Activated CD8-positive, alpha-beta T cell treated with anti-CD3 and anti-CD28 coated beads for 36 hours (primary cell): ENCODE measurements around the gene NUDT19. TPM values are rescaled to one million over a fixed set of nuclear protein-coding genes. Genes with fewer than 3 reads are reported as not detected.
"Not testable (repeated sequence)": the region's sequence is repeated elsewhere in the genome, so short reads cannot be mapped to it uniquely, and the experiment has no call there.

Experiments
- ATAC-seq: fragments of 200-7000 bp; cut with Tn5 transposase; one replicate; pipeline ENCODE4 v1.10.0; 2021; ENCODE audit warnings: mild to moderate bottlenecking, moderate library complexity
- CTCF ChIA-PET: fragments of 350-600 bp; sonication (Branson Sonifier 250); formaldehyde crosslinking; loops from one replicate; lab custom pipeline; 2021; ENCODE audit warnings: antibody characterized with exemption; lab: Charles Lee
- POLR2A ChIA-PET: fragments of 350-600 bp; sonication (Branson Sonifier 250); formaldehyde crosslinking; loops from one replicate; lab custom pipeline; 2021; ENCODE audit warnings: antibody characterized with exemption; lab: Charles Lee
- DNase-seq: peaks from one replicate; pipeline ENCODE4 v3.0.0-alpha.2; 2020
- H3K27ac Mint-ChIP-seq: one replicate; pipeline ENCODE4 v1.8.0; 2021; ENCODE audit warnings: mild to moderate bottlenecking, mixed read lengths
- H3K27me3 Mint-ChIP-seq: one replicate; pipeline ENCODE4 v1.8.0; 2021; ENCODE audit warnings: mixed read lengths
- H3K36me3 Mint-ChIP-seq: one replicate; pipeline ENCODE4 v1.8.0; 2021; ENCODE audit warnings: low read depth, mixed read lengths
- H3K4me1 Mint-ChIP-seq: one replicate; pipeline ENCODE4 v1.8.0; 2021; ENCODE audit warnings: low read depth, mixed read lengths
- H3K4me3 Mint-ChIP-seq: one replicate; pipeline ENCODE4 v1.8.0; 2021; ENCODE audit warnings: mild to moderate bottlenecking, moderate library complexity, mixed read lengths
- H3K9me3 Mint-ChIP-seq: one replicate; pipeline ENCODE4 v1.8.0; 2021; ENCODE audit warnings: mixed read lengths
- CTCF ChIP-seq: fragments of 200-600 bp; IDR thresholded peaks from one replicate; pipeline ENCODE4 v1.8.0; 2022; ENCODE audit warnings: antibody characterized with exemption, mild to moderate bottlenecking
- intact Hi-C: fragments of 100-400 bp; cut with micrococcal nuclease; formaldehyde crosslinking; loops from one replicate; pipeline ENCODE4 v1.10.0; 2022
- total RNA-seq, 2 experiments: library from RNA; stranded (reverse); gene quantifications; one replicate each; pipeline ENCODE4 v1.2.3, GENCODE V29; 2021

Gene NUDT19
- total RNA-seq, 2 experiments from 2014 or later = 16.1 to 17.5 TPM

GRCh38 chr19:32692727-32693061 is 1.1 kb downstream of the NUDT19 start:
- Mint-ChIP-seq H3K36me3 (peaks cover 50% of the 10 kb centered on the region), H3K4me3 (peak overlapping the region; percentile 82), H3K4me1 (peaks cover 61% of the 10 kb centered on the region), H3K27me3 (no peaks in the 10 kb centered on the region), H3K27ac (peak overlapping the region; percentile 87), H3K9me3 (peaks cover 6% of the 10 kb centered on the region)
- POLR2A ChIA-PET = interaction anchor here (0.6 to 1.6 kb wide), 8 partner anchors 11 to 95 kb away, joined by 3 to 14 read pairs (median 3); partner anchors contain the start of gene RGS9BP
- ATAC-seq = no peak
- intact Hi-C loops = no loop called here
- no peak for TF ChIP-seq CTCF
- CTCF ChIA-PET = interaction anchor here (1.0 kb wide), 1 partner anchor 283 kb away, joined by 3 read pairs; no protein-coding TSS in a partner anchor
- peak; percentile 34 for DNase-seq

GRCh38 chr19:32693151-32694108 is 1.8 kb downstream of the NUDT19 start:
- DNase-seq = peak; percentile 77
- H3K27me3 Mint-ChIP-seq, intact Hi-C loops, H3K9me3 Mint-ChIP-seq: not testable (repeated sequence)
- H3K4me3 Mint-ChIP-seq = peak overlapping the region; percentile 82
- ChIA-PET CTCF (interaction anchor here (1.0 kb wide), 1 partner anchor 282 kb away, joined by 3 read pairs; no protein-coding TSS in a partner anchor), POLR2A (interaction anchor here (0.6 to 1.6 kb wide), 11 partner anchors 10 to 384 kb away, joined by 3 to 14 read pairs (median 3); partner anchors contain the start of gene RGS9BP)
- H3K4me1 Mint-ChIP-seq = peaks cover 65% of the 10 kb centered on the region
- peak overlapping the region; percentile 87 for H3K27ac Mint-ChIP-seq
- H3K36me3 Mint-ChIP-seq = peaks cover 58% of the 10 kb centered on the region
- ATAC-seq = peak; percentile 34

GRCh38 chr19:32694316-32694715 is 2.7 kb downstream of the NUDT19 start:
- H3K9me3 Mint-ChIP-seq, CTCF ChIA-PET, ATAC-seq, intact Hi-C loops, H3K27me3 Mint-ChIP-seq, DNase-seq: not testable (repeated sequence)
- H3K4me1 Mint-ChIP-seq = peaks cover 65% of the 10 kb centered on the region
- POLR2A ChIA-PET = interaction anchor here (1.6 kb wide), 1 partner anchor 11 kb away, joined by 5 read pairs; no protein-coding TSS in a partner anchor
- peak overlapping the region; percentile 48 for H3K27ac Mint-ChIP-seq
- peaks cover 67% of the 10 kb centered on the region for H3K36me3 Mint-ChIP-seq
- peak overlapping the region; percentile 82 for H3K4me3 Mint-ChIP-seq

- Mint-ChIP-seq H3K9me3 (peaks cover 12% of the 10 kb centered on the region), H3K36me3 (peaks cover 72% of the 10 kb centered on the region), H3K4me3 (peak overlapping the region; percentile 82), H3K4me1 (peaks cover 65% of the 10 kb centered on the region)
- ATAC-seq, CTCF ChIA-PET, H3K27me3 Mint-ChIP-seq, intact Hi-C loops, POLR2A ChIA-PET, DNase-seq, H3K27ac Mint-ChIP-seq: not testable (repeated sequence)
These were observed 3.2 kb downstream of the NUDT19 start for GRCh38 chr19:32694851-32695250.

- Mint-ChIP-seq H3K4me3 (peak overlapping the region; percentile 5), H3K4me1 (peaks cover 59% of the 10 kb centered on the region), H3K36me3 (peaks cover 78% of the 10 kb centered on the region), H3K9me3 (peaks cover 13% of the 10 kb centered on the region)
- H3K27me3 Mint-ChIP-seq, ATAC-seq, CTCF ChIA-PET, POLR2A ChIA-PET, intact Hi-C loops, DNase-seq, H3K27ac Mint-ChIP-seq: not testable (repeated sequence)
These were observed 3.9 kb downstream of the NUDT19 start for GRCh38 chr19:32695506-32695905.

GRCh38 chr19:32696771-32697170 is 5.2 kb downstream of the NUDT19 start:
- Mint-ChIP-seq H3K36me3 (peaks cover 83% of the 10 kb centered on the region), H3K9me3 (peaks cover 13% of the 10 kb centered on the region), H3K27ac (peak overlapping the region; percentile 70), H3K4me1 (peaks cover 54% of the 10 kb centered on the region)
- H3K4me3 Mint-ChIP-seq, CTCF ChIA-PET, H3K27me3 Mint-ChIP-seq, POLR2A ChIA-PET, ATAC-seq, intact Hi-C loops: not testable (repeated sequence)
- peak; percentile 31 for DNase-seq

- CTCF ChIA-PET = interaction anchor here (0.6 to 0.9 kb wide), 2 partner anchors 124 to 484 kb away, joined by 3 read pairs; no protein-coding TSS in a partner anchor
- Mint-ChIP-seq H3K4me1 (peaks cover 37% of the 10 kb centered on the region), H3K9me3 (peaks cover 18% of the 10 kb centered on the region), H3K36me3 (peaks cover 88% of the 10 kb centered on the region)
- DNase-seq, intact Hi-C loops, H3K27me3 Mint-ChIP-seq, H3K4me3 Mint-ChIP-seq, ATAC-seq, H3K27ac Mint-ChIP-seq: not testable (repeated sequence)
- POLR2A ChIA-PET = interaction anchor here (0.6 to 1.3 kb wide), 2 partner anchors 8 to 387 kb away, joined by 4 to 5 read pairs; partner anchors contain the start of gene NUDT19
These were observed 8.5 kb downstream of the NUDT19 start for GRCh38 chr19:32700129-32700528.
